NCI-H1105 treated with DMSO at 0.1 percent for 48 hours (cell line): ENCODE data around the gene CBLC.

Experiments
- DNase-seq: peaks from one replicate; lab custom pipeline; 2025; lab: John Stamatoyannopoulos, UW

The CBLC gene

DNA sequence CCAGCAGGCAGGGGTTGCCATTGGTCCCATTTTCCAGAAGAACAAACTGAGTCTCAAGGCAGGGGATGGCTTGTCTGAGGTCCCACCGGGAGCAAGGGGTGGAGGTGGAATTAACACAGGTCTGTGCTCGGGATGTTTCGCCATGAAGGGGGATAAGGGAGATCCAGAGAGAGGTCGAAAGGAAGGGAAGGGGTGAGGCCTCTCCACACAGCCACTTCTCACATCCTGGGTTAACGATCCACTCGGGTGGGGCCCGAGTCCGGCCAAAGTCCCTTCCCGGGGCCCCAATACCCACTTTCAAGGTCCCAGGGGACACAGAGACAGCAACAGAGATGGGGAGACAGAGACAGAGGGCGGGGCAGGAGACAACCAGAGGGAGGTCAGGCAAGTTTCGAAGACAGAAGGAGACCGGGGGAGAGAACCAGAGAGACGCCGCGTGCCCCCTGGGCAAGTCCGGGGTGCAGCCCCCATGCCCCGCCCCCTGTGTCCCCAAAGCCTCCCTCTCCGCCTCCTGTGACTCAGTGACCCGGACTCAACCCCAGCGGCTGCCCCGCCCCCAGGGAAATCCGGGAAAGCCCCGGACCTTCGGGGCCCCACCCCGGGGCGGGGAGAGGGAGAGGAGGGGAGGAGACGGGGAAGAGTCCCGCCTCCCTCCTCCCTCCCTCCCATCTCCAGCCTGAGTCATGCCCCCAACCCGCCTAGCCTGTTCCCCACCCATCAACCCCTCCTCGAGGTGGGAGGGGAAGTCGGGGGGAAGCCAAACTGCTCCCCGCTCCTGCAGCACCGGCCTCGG lies 30.5 kb upstream of the CBLC start:
- no peak for DNase-seq

- DNase-seq = no peak
Measured at GRCh38 chr19:44747739-44748425, 29.8 kb upstream of the CBLC start.

GRCh38 chr19:44748426-44749254 lies 29.1 kb upstream of the CBLC start, which contains the start of gene BCL3:
TSS of gene BCL3 (plus strand) at chr19:44748708. CDS start at chr19:44748791, 83 bp downstream.
- no peak for DNase-seq

GRCh38 chr19:44749292-44749691 lies 28.4 kb upstream of the CBLC start:
- DNase-seq = no peak

GRCh38 chr19:44749994-44750393 lies 27.7 kb upstream of the CBLC start:
- DNase-seq = no peak

- no peak for DNase-seq
Measured at GRCh38 chr19:44752123-44752815, 25.4 kb upstream of the CBLC start.

DNA sequence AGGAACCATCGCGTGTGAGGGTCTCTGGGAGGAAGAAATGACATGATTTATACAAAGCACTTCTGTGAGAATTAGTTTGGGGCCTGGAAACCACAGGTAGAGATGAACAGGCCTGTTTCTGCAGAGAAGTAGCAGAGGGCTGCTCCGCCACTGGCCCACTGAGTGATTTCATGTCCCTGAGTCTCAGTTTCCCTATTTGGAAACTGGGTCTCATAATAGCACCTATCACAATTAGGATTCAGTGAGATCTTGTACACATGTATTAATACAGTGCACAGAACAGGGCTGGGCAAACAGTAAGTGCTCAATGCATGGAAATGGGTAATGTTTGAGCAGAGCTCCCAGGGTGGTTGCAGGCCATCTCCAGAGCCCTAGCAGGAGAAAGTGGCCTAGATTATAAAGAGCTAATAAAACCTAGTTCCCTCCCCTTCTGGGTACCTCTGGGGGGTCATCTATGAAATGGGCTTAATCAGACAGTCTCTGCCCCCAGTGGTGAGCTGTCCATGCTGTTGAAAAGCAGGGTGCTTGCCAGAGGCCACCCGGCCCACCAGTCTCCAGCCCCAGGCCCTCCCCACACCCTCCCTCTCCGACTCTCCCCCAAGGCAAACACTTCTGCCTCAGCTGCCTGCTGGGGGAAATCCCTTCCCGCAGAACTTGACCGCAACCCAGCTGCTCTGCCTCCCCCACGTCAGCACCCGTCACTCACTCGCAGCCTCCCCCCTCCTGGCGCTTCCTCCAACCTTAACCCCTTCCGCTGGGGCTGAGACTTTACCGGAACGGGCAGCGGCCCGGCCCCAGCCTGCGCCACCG lies 24.7 kb upstream of the CBLC start:
- DNase-seq = peak; percentile 51

GRCh38 chr19:44753626-44753931 lies 24.1 kb upstream of the CBLC start:
- DNase-seq = no peak

DNA sequence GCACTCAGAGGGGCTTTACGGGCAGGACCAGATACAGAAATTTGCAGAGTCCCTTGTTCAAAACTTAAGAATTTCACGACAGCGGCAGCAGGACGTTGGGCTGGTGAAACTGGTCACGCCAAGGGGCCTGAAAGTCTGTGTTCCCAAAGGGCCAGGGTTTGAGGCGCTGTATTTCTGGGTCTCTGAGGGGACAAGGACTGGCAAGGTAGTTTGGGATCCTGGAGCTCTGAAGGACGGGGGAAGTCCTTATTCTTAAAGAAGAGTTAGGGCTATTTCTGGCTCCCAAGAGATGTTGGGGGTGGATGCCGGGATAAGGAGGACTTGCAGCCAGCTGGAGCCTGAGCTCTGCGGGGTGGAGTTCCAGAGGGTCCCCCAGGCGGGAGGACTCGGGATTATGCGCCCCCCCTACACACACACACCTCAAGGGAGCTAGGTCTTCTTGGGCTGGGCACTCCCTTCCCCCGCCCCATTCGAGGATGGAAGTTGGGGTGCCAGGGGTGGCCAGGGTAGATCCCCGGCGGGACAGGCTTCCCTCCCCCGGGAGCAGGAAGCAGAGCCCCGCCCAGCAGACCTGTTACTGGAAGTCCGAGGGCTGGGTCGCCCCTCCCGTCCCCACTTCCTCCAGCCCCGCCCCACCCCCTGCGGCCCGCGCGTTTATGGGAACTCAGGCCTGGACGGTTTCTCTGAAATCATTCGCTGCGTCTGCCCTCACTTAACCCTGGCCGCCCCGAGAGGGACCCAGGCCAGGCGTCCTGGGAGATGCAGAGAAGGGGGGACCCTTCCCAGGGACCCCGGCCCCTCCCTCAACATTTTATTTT lies 23.5 kb upstream of the CBLC start:
- DNase-seq = no peak

DNA sequence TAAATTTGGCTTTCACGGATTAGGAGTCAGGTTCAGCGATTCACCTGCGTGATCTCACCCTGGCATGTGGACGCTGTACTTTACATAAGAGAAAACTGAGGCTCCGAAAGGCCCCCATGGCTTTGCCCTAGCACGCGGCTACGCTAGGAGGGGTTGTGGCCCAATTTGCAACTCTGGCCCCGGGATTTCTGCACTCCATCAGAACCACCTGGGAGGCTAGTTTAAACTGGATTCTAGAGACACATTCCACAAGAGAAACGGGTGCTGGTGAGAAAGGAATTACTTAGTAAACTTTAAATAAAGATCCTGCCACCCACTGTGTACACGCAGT lies 23.0 kb upstream of the CBLC start:
- DNase-seq = no peak

DNA sequence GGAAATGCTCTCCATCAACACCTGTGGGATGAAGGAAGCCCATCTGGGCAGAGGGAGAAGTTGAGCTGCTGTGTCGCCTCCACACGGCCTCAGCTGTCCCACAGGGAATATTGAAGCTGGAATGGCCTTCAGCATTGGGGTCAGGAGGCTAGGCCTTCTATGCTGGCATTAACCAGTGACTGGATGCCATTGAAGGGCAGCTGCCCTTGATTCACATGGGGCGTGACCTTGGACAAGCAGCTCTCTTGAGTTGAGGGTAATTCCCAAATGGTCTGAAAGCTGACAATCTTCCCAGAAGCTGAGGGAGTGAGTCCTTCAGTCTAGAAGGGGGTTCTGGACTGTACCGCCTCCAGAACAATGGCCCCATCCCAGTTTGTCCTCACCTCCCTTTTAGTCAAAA lies 22.5 kb upstream of the CBLC start:
- DNase-seq = no peak

DNA sequence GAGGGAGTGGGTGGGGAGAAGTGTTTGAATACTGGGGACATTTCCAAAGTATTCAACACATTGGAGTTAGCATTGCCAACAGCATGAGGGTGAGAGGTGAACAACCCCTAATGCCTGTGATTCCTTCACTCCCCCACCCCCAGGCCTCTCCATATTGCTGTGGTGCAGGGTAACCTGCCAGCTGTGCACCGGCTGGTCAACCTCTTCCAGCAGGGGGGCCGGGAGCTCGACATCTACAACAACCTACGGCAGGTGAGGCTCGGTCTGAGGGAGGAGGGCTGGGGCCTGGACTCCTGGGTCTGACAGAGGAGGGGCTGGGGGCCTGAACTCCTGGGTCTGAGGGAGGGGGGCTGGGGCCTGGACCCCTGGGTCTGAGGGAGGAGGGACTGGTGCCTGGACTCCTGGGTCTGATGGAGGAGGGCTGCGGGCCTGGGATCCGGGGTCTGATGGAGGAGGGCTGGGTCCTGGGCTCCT lies 21.6 kb upstream of the CBLC start:
- no peak for DNase-seq

DNA sequence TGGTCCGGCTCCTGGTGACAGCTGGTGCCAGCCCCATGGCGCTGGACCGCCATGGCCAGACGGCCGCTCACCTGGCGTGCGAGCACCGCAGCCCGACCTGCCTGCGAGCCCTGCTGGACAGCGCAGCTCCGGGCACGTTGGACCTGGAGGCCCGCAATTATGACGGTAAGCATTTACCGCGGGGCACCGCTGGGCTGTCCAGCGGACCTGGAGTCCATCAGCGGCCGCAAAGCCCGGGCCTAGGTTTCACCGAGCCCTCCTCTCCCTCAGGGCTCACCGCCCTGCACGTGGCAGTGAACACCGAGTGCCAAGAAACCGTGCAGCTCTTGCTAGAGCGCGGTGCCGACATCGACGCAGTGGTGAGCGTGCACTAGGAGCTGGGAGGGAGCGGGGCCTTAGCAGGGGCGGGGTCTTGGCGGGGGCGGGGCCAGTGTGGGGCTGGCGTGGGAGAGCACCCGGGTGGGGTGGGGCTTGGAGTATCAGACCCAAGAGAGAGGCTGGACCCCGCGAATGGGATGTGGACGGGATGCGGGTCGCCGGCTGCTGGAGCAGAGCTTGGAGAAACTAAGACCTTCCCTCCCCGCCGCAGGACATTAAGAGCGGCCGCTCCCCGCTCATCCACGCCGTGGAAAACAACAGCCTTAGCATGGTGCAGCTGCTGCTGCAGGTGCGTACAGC lies 20.5 kb upstream of the CBLC start:
- DNase-seq = no peak

- no peak for DNase-seq
Measured at GRCh38 chr19:44757735-44758505, 19.8 kb upstream of the CBLC start.

DNA sequence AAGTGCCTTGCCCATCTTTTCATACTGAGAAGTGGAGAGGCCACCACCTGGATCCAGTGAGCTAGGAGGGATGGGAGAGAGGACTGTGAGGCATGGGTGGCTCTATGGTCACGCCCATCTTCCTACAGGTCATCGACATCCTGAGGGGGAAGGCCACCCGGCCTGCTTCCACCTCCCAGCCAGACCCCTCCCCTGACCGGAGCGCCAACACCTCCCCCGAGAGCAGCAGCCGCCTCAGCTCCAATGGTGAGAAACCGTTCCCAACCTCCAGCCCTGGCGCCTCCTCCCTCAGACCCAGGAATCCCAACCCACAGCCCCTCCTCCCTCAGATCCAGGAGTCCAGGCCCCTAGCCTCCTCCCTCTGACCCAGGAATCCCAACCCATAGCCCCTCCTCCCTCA lies 19.1 kb upstream of the CBLC start:
- DNase-seq = no peak

DNA sequence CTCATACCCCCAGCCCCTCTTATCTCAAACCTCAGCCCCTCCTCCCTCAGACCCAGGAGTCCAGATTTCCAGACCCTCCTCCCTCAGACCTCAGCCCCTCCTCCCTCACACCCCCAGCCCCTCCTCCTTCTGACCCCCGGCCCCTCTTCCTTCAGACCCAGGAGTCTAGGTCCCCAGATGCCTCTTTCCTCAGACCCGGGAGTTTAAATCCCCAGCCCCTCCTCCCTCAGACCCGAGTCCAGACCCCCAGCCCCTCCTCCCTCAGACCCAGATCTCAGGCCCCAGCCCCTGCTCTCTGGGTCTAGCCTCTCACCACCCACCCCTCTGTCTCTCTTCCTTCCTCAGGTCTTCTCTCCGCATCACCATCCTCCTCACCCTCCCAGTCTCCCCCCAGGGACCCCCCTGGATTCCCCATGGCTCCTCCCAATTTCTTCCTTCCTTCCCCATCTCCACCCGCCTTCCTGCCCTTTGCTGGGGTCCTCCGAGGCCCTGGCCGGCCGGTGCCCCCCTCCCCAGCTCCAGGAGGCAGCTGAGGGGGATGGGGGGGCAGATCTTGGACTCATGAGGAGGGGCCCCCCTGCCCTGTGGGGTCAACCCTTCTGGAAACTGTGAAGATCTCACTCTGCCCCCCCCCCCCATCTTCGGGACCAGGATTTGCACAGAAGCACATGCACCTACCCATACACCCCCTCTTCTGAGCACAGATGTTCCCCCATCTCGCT lies 18.4 kb upstream of the CBLC start:
- DNase-seq = no peak

- DNase-seq = no peak
Measured at GRCh38 chr19:44762038-44762437, 15.7 kb upstream of the CBLC start.
